Measurements from ENCODE around the gene CDIPT. TPM values are rescaled to one million over a fixed set of nuclear protein-coding genes. Genes with fewer than 3 reads are reported as not detected.

The CDIPT gene
- total and polyA plus RNA-seq, 2 of the 13 experiments (the other 11 are each of a cell fraction or from before 2014, with no cell fraction given) = 54.9 to 97.5 TPM

DNA sequence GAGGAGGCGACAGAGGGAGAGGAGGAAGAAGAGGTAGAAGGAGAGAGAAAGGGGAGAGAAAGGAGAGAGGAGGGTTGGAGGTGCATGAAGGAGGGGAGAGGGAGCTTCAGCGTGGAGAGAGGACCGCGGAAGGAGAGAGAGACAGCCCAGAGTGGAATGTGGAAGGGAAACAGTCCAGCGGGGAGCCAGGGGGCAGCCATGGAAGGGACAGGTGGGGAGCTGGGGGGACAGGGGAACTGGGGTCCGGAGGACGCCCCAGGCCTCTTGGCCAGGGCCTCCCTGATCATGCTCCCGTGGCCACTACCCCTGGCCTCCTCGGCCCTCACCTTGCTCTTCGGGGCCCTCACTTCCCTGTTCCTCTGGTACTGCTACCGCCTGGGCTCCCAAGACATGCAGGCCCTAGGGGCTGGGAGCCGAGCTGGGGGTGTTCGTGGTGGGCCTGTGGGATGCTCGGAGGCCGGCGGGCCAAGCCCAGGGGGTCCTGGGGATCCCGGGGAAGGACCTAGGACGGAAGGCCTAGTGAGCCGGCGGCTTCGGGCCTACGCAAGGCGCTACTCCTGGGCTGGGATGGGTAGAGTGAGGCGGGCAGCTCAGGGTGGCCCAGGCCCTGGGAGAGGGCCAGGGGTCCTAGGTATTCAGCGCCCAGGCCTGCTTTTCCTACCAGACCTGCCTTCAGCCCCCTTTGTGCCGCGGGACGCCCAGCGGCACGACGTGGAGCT, 38.0 kb upstream of the CDIPT start (continued):
- TF ChIP-seq, protein P1, sequence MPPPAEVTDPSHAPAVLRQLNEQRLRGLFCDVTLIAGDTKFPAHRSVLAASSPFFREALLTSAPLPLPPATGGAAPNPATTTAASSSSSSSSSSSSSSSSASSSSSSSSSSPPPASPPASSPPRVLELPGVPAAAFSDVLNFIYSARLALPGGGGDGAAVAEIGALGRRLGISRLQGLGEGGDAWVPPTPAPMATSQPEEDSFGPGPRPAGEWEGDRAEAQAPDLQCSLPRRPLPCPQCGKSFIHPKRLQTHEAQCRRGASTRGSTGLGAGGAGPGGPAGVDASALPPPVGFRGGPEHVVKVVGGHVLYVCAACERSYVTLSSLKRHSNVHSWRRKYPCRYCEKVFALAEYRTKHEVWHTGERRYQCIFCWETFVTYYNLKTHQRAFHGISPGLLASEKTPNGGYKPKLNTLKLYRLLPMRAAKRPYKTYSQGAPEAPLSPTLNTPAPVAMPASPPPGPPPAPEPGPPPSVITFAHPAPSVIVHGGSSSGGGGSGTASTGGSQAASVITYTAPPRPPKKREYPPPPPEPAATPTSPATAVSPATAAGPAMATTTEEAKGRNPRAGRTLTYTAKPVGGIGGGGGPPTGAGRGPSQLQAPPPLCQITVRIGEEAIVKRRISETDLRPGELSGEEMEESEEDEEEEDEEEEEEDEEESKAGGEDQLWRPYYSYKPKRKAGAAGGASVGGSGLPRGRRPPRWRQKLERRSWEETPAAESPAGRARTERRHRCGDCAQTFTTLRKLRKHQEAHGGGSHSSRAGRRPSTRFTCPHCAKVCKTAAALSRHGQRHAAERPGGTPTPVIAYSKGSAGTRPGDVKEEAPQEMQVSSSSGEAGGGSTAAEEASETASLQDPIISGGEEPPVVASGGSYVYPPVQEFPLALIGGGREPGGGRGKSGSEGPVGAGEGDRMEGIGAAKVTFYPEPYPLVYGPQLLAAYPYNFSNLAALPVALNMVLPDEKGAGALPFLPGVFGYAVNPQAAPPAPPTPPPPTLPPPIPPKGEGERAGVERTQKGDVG (CRISPR knock-in tag; IDR thresholded peaks at IDR 0.05; ENCODE audit: borderline replicate concordance) = no peak
- TF ChIP-seq ZNF143 (CRISPR knock-in tag; IDR thresholded peaks at IDR 0.05) (no peak), SCMH1 (CRISPR knock-in tag; IDR thresholded peaks at IDR 0.05; ENCODE audit: borderline replicate concordance) (no peak), ZSCAN31 (CRISPR knock-in tag; IDR thresholded peaks at IDR 0.05; ENCODE audit: low read depth) (no peak), ZNF678 (CRISPR knock-in tag; IDR thresholded peaks at IDR 0.05) (0 out of 2 replicates have a peak, but pooled peaks have one; percentile 6), ZNF253 (CRISPR knock-in tag; IDR thresholded peaks at IDR 0.05; ENCODE audit: borderline replicate concordance) (peak; percentile 6; the same call in 1 of the 2 replicates)
- TF ChIP-seq, protein P2, sequence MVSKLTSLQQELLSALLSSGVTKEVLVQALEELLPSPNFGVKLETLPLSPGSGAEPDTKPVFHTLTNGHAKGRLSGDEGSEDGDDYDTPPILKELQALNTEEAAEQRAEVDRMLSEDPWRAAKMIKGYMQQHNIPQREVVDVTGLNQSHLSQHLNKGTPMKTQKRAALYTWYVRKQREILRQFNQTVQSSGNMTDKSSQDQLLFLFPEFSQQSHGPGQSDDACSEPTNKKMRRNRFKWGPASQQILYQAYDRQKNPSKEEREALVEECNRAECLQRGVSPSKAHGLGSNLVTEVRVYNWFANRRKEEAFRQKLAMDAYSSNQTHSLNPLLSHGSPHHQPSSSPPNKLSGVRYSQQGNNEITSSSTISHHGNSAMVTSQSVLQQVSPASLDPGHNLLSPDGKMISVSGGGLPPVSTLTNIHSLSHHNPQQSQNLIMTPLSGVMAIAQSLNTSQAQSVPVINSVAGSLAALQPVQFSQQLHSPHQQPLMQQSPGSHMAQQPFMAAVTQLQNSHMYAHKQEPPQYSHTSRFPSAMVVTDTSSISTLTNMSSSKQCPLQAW (CRISPR knock-in tag; IDR thresholded peaks at IDR 0.05) = 0 out of 2 replicates have a peak, but pooled peaks have one; percentile 27
- TF ChIP-seq, protein P3, sequence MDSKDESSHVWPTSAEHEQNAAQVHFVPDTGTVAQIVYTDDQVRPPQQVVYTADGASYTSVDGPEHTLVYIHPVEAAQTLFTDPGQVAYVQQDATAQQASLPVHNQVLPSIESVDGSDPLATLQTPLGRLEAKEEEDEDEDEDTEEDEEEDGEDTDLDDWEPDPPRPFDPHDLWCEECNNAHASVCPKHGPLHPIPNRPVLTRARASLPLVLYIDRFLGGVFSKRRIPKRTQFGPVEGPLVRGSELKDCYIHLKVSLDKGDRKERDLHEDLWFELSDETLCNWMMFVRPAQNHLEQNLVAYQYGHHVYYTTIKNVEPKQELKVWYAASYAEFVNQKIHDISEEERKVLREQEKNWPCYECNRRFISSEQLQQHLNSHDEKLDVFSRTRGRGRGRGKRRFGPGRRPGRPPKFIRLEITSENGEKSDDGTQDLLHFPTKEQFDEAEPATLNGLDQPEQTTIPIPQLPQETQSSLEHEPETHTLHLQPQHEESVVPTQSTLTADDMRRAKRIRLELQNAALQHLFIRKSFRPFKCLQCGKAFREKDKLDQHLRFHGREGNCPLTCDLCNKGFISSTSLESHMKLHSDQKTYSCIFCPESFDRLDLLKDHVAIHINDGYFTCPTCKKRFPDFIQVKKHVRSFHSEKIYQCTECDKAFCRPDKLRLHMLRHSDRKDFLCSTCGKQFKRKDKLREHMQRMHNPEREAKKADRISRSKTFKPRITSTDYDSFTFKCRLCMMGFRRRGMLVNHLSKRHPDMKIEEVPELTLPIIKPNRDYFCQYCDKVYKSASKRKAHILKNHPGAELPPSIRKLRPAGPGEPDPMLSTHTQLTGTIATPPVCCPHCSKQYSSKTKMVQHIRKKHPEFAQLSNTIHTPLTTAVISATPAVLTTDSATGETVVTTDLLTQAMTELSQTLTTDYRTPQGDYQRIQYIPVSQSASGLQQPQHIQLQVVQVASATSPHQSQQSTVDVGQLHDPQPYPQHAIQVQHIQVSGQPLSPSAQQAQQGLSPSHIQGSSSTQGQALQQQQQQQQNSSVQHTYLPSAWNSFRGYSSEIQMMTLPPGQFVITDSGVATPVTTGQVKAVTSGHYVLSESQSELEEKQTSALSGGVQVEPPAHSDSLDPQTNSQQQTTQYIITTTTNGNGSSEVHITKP (CRISPR knock-in tag; IDR thresholded peaks at IDR 0.05; ENCODE audit: low read depth) = 0 out of 2 replicates have a peak, but pooled peaks have one; percentile 62
